GM12878 (cell line): ENCODE measurements around the gene SIX5. TPM values are rescaled to one million over a fixed set of nuclear protein-coding genes. Genes with fewer than 3 reads are reported as not detected.
A peak's percentile ranks its signal among the peaks of the same experiment; 100 is the strongest.

Source experiments
- CREB1 ChIP-seq: IDR thresholded peaks from 2 replicates; pipeline ENCODE4 v1.6.1; 2012; ENCODE audit warnings: low read depth, mild to moderate bottlenecking, inconsistent platforms
- CREM ChIP-seq: IDR thresholded peaks from 2 replicates; pipeline ENCODE4 v1.6.1; 2014; ENCODE audit warnings: antibody characterized with exemption, low read depth
- EP300 ChIP-seq, 2 experiments: fragments of 150-350 bp in 1 of 2; IDR thresholded peaks; 2 replicates each; pipeline ENCODE4 v1.6.1; 2011 to 2012; ENCODE audit warnings: low read depth in 2 of 2, low read length in 2 of 2, borderline replicate concordance in 1 of 2, improper control_type of control experiment in 1 of 2, inconsistent platforms in 1 of 2; ENCODE audit not compliant: control insufficient read depth in 1 of 2
- EZH2 ChIP-seq: IDR thresholded peaks from 2 replicates; pipeline ENCODE4 v1.6.1; 2012; ENCODE audit warnings: low read depth, mild to moderate bottlenecking, control low read depth, inconsistent platforms, low read length, borderline replicate concordance; ENCODE audit not compliant: control insufficient read depth
- FOS ChIP-seq: IDR thresholded peaks from 3 replicates; pipeline ENCODE4 v1.6.1; 2011; ENCODE audit warnings: borderline replicate concordance; ENCODE audit not compliant: insufficient read length; ENCODE audit errors: extremely low read depth
- FOXM1 ChIP-seq: IDR thresholded peaks from 2 replicates; pipeline ENCODE4 v1.6.1; 2012; ENCODE audit warnings: low read depth, mild to moderate bottlenecking, inconsistent platforms, low read length, moderate library complexity
- GATAD2B ChIP-seq: fragments of 450-650 bp; conservative IDR thresholded peaks from 2 replicates; pipeline ENCODE4 v1.6.1; 2017; ENCODE audit warnings: low read depth, mild to moderate bottlenecking, moderate library complexity
- IKZF1 ChIP-seq: fragments of 450-650 bp; conservative IDR thresholded peaks from 2 replicates; pipeline ENCODE4 v1.6.1; 2017; ENCODE audit warnings: antibody characterized with exemption, mild to moderate bottlenecking
- IRF4 ChIP-seq: IDR thresholded peaks from 2 replicates; pipeline ENCODE4 v1.6.1; 2011; ENCODE audit warnings: low read depth, low read length
- JUND ChIP-seq: IDR thresholded peaks from 2 replicates; pipeline ENCODE4 v1.6.1; 2012; ENCODE audit warnings: low read depth, mild to moderate bottlenecking, low read length, improper control_type of control experiment, moderate library complexity
- MEF2B ChIP-seq: fragments of 450-650 bp; IDR thresholded peaks from 2 replicates; pipeline ENCODE4 v1.6.1; 2018; ENCODE audit warnings: mild to moderate bottlenecking, moderate library complexity; ENCODE audit not compliant: partially characterized antibody, poor library complexity, severe bottlenecking
- NFXL1 ChIP-seq: fragments of 450-650 bp; IDR thresholded peaks from 2 replicates; pipeline ENCODE4 v1.6.1; 2017; ENCODE audit warnings: antibody characterized with exemption, mild to moderate bottlenecking, borderline replicate concordance
- NR2C1 ChIP-seq: fragments of 450-650 bp; IDR thresholded peaks from 2 replicates; pipeline ENCODE4 v1.6.1; 2017; ENCODE audit warnings: antibody characterized with exemption, mild to moderate bottlenecking, moderate library complexity
- RUNX3 ChIP-seq: IDR thresholded peaks from 2 replicates; pipeline ENCODE4 v1.6.1; 2012; ENCODE audit warnings: low read length, inconsistent platforms
- STAT1 ChIP-seq: fragments of 450-650 bp; conservative IDR thresholded peaks from 2 replicates; pipeline ENCODE4 v1.6.1; 2014; ENCODE audit warnings: antibody characterized with exemption, mild to moderate bottlenecking
- YY1 ChIP-seq: IDR thresholded peaks from 2 replicates; pipeline ENCODE4 v1.6.1; 2011; ENCODE audit warnings: low read depth, mild to moderate bottlenecking, low read length
- polyA plus RNA-seq, 11 experiments: library from polyadenylated mRNA; depleted of rRNA in 4 of 11; unstranded in 6 of 11; stranded (reverse) in 5 of 11; fragments of >200 nt; fragmentation: Nextera tagmentation in 4 of 11; fragmentation: Illumina TruSeq in 1 of 11; extraction: Ambion mirVana in 4 of 11; extraction: Trizol in 1 of 11; gene quantifications; 1 replicate in 1 of 11; 2 replicates in 10 of 11; pipeline versions ENCODE4 v1.2.1 to v1.2.3, GENCODE V29; 2011 to 2016; ENCODE audit warnings: inconsistent platforms in 2 of 11, missing spikeins in 2 of 11, low read depth in 1 of 11
- total RNA-seq, 4 experiments: library from RNA; depleted of rRNA in 3 of 4; stranded (reverse); fragments of >200 nt in 3 of 4; fragmentation: Illumina TruSeq in 1 of 4; extraction: Trizol in 1 of 4; gene quantifications; 2 replicates each; pipeline versions ENCODE4 v1.2.1 to v1.2.3, GENCODE V29; 2013 to 2021
- TF ChIP-seq, protein P1 (sequence below): IDR thresholded peaks from 2 replicates; pipeline ENCODE4 v1.6.1; 2011; ENCODE audit warnings: low read depth, low read length, improper control_type of control experiment, borderline replicate concordance
- TF ChIP-seq, protein P2 (sequence below): fragments of 450-650 bp; IDR thresholded peaks from 2 replicates; pipeline ENCODE4 v1.6.1; 2017; ENCODE audit warnings: mild to moderate bottlenecking, low read depth, inconsistent platforms; ENCODE audit not compliant: poor library complexity, severe bottlenecking
- TF ChIP-seq, protein P3 (sequence below): IDR thresholded peaks from 2 replicates; pipeline ENCODE4 v1.6.1; 2012; ENCODE audit warnings: improper control_type of control experiment, low read depth, low read length; ENCODE audit not compliant: insufficient replicate concordance

SIX5 gene
- total and polyA plus RNA-seq, 10 of the 15 experiments (the other 5 are each of a cell fraction or from before 2014, with no cell fraction given), result 1.9 to 10.5 (median 3.0) TPM; not detected in 2

DNA sequence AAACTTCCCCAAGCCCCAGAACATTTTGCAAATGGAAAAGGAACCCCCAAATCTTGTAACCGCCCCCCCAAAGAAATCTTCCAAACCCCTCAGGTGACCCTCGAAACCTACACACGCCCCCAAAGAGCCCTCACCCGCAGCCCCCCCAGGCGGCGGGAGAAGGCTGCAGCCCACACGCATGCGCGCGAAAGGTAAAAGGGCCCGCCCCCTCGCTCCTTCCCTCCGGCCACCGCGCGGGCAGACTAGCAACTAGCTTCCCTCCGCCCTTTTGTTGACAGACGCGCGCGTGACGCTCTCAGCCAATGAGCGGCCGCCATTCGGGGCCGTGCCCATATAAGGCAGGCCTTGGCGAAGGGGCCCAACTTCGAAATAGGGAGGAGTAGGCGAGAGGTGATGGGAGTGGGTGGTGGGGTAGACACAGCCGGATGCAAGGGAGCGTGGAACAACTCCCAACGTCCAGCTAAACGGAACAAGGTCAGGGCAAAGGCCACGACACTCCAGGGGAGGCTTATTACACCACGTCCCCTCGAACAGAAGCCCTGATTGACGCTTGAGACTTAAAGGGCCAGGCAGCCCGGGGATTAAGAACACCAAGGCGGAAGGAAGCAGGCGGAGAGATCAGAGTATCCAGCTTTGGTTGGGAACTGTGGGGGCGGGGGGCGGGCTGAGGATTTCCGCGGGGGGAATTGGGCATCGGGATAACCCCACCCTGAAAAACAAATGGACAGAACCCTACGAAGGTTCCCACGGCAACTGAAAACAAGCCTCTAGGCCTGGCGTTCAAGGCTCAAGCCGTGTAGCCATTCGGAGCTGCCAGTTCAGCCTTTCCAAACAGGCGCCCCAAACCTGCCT lies 51.7 kb downstream of the SIX5 start (continued):
- TF ChIP-seq, protein P1, sequence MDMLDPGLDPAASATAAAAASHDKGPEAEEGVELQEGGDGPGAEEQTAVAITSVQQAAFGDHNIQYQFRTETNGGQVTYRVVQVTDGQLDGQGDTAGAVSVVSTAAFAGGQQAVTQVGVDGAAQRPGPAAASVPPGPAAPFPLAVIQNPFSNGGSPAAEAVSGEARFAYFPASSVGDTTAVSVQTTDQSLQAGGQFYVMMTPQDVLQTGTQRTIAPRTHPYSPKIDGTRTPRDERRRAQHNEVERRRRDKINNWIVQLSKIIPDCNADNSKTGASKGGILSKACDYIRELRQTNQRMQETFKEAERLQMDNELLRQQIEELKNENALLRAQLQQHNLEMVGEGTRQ, result peak; percentile 88
- peak; percentile 72 for TF ChIP-seq IRF4
- TF ChIP-seq YY1, result peak; percentile 89
- TF ChIP-seq GATAD2B, result peak; percentile 32; the same call in 1 of the 2 replicates
- TF ChIP-seq CREM, result peak; percentile 87
- peak; percentile 75 for TF ChIP-seq CREB1
- TF ChIP-seq FOS, result peak; percentile 37
- TF ChIP-seq NR2C1, result peak; percentile 79
- TF ChIP-seq NFXL1, result no peak
- TF ChIP-seq, protein P2, sequence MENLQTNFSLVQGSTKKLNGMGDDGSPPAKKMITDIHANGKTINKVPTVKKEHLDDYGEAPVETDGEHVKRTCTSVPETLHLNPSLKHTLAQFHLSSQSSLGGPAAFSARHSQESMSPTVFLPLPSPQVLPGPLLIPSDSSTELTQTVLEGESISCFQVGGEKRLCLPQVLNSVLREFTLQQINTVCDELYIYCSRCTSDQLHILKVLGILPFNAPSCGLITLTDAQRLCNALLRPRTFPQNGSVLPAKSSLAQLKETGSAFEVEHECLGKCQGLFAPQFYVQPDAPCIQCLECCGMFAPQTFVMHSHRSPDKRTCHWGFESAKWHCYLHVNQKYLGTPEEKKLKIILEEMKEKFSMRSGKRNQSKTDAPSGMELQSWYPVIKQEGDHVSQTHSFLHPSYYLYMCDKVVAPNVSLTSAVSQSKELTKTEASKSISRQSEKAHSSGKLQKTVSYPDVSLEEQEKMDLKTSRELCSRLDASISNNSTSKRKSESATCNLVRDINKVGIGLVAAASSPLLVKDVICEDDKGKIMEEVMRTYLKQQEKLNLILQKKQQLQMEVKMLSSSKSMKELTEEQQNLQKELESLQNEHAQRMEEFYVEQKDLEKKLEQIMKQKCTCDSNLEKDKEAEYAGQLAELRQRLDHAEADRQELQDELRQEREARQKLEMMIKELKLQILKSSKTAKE, result no peak
- TF ChIP-seq MEF2B, result peak; percentile 60
- TF ChIP-seq EZH2, result peak; percentile 70; the same call in 1 of the 2 replicates
- TF ChIP-seq, protein P3, sequence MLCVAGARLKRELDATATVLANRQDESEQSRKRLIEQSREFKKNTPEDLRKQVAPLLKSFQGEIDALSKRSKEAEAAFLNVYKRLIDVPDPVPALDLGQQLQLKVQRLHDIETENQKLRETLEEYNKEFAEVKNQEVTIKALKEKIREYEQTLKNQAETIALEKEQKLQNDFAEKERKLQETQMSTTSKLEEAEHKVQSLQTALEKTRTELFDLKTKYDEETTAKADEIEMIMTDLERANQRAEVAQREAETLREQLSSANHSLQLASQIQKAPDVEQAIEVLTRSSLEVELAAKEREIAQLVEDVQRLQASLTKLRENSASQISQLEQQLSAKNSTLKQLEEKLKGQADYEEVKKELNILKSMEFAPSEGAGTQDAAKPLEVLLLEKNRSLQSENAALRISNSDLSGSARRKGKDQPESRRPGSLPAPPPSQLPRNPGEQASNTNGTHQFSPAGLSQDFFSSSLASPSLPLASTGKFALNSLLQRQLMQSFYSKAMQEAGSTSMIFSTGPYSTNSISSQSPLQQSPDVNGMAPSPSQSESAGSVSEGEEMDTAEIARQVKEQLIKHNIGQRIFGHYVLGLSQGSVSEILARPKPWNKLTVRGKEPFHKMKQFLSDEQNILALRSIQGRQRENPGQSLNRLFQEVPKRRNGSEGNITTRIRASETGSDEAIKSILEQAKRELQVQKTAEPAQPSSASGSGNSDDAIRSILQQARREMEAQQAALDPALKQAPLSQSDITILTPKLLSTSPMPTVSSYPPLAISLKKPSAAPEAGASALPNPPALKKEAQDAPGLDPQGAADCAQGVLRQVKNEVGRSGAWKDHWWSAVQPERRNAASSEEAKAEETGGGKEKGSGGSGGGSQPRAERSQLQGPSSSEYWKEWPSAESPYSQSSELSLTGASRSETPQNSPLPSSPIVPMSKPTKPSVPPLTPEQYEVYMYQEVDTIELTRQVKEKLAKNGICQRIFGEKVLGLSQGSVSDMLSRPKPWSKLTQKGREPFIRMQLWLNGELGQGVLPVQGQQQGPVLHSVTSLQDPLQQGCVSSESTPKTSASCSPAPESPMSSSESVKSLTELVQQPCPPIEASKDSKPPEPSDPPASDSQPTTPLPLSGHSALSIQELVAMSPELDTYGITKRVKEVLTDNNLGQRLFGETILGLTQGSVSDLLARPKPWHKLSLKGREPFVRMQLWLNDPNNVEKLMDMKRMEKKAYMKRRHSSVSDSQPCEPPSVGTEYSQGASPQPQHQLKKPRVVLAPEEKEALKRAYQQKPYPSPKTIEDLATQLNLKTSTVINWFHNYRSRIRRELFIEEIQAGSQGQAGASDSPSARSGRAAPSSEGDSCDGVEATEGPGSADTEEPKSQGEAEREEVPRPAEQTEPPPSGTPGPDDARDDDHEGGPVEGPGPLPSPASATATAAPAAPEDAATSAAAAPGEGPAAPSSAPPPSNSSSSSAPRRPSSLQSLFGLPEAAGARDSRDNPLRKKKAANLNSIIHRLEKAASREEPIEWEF, result no peak
- TF ChIP-seq STAT1, result no peak; the same call in 1 of the 2 replicates
- TF ChIP-seq JUND, result 0 out of 2 replicates have a peak, but pooled peaks have one; percentile 11
- TF ChIP-seq IKZF1, result peak; percentile 89
- peak in 1 of 2 experiments; percentile 51; a peak in 2 of 4 replicates for TF ChIP-seq EP300 (IDR thresholded peaks at IDR 0.05; ENCODE audit: borderline replicate concordance in 1 of 2, control insufficient read depth in 1 of 2, low read depth in 2 of 2, low read length in 2 of 2)
- no peak; the same call in 1 of the 2 replicates for TF ChIP-seq FOXM1
- peak; percentile 41; the same call in 1 of the 2 replicates for TF ChIP-seq RUNX3
